A549 (cell line): ENCODE data around the gene MLLT11. TPM values are rescaled to one million over a fixed set of nuclear protein-coding genes. Genes with fewer than 3 reads are reported as not detected.

Source experiments
- ATAC-seq, 2 experiments: fragments of 200-7000 bp in 1 of 2; fragments of >200 bp in 1 of 2; cut with Nextera tagmentation in 1 of 2; cut with Tn5 transposase in 1 of 2; 3 replicates each; pipeline versions ENCODE4 v1.8.0 to v1.9.1; 2018 to 2020; ENCODE audit warnings: mild to moderate bottlenecking in 1 of 2, moderate library complexity in 1 of 2
- CTCF ChIA-PET: fragments of 300-600 bp; sonication (Branson Sonifier 250); formaldehyde crosslinking; extraction: SDS; loops from one replicate; lab custom pipeline; 2021; ENCODE audit warnings: antibody characterized with exemption, inconsistent platforms; lab: Yijun Ruan, JAX
- POLR2A ChIA-PET: fragments of 350-600 bp; formaldehyde crosslinking; extraction: SDS; loops from one replicate; lab custom pipeline; 2021; ENCODE audit warnings: antibody characterized with exemption, inconsistent platforms; lab: Yijun Ruan, JAX
- DNase-seq, 2 experiments: peaks; one replicate each; pipeline versions ENCODE4 v3.0.0 to v3.0.0-alpha.2; 2011 to 2016; ENCODE audit warnings: low read depth in 1 of 2, low spot score in 1 of 2
- FAIRE-seq: peaks from 2 replicates; lab custom pipeline; 2011; peaks lifted over from hg19 to GRCh38; lab: Jason Lieb, UNC
- H3K27ac ChIP-seq, 2 experiments: fragments of >200 bp; sonication (Bioruptor Twin); formaldehyde crosslinking; 3 replicates each; pipeline ENCODE4 v1.5.1; 2016 to 2017
- H3K4me1 ChIP-seq: fragments of >200 bp; sonication (Bioruptor Twin); formaldehyde crosslinking; 3 replicates; pipeline ENCODE4 v1.6.1; 2016
- H3K4me2 ChIP-seq: fragments of >200 bp; sonication (Bioruptor Twin); formaldehyde crosslinking; 3 replicates; pipeline ENCODE4 v1.6.1; 2016
- H3K4me3 ChIP-seq: fragments of >200 bp; sonication (Bioruptor Twin); formaldehyde crosslinking; 3 replicates; pipeline ENCODE4 v1.5.1; 2016
- H3K9me3 ChIP-seq: fragments of >200 bp; sonication (Bioruptor Twin); formaldehyde crosslinking; 3 replicates; pipeline ENCODE4 v1.6.1; 2016
- BCL3 ChIP-seq: fragments of >200 bp; sonication (Bioruptor Twin); formaldehyde crosslinking; IDR thresholded peaks from 3 replicates; pipeline ENCODE4 v1.6.1; 2016
- BHLHE40 ChIP-seq: IDR thresholded peaks from 2 replicates; pipeline ENCODE4 v1.6.1; 2012; ENCODE audit warnings: low read depth, low read length, inconsistent platforms
- CTCF ChIP-seq: fragments of >200 bp; sonication (Bioruptor Twin); formaldehyde crosslinking; IDR thresholded peaks from 3 replicates; pipeline ENCODE4 v1.5.1; 2016
- E2F6 ChIP-seq: IDR thresholded peaks from 2 replicates; pipeline ENCODE4 v1.6.1; 2012; ENCODE audit warnings: low read depth, borderline replicate concordance
- EHF ChIP-seq: fragments of 250-450 bp; sonication (Bioruptor Pico); IDR thresholded peaks from 2 replicates; pipeline ENCODE4 v1.5.0; 2020; ENCODE audit warnings: mild to moderate bottlenecking
- FOXS1 ChIP-seq: fragments of 250-450 bp; sonication (Bioruptor Pico); IDR thresholded peaks from 2 replicates; pipeline ENCODE4 v1.5.0; 2020; ENCODE audit warnings: mild to moderate bottlenecking, moderate library complexity
- GATA3 ChIP-seq: IDR thresholded peaks from 2 replicates; pipeline ENCODE4 v1.6.1; 2012; ENCODE audit warnings: borderline replicate concordance
- HDAC2 ChIP-seq: fragments of 200-600 bp; sonication (generic); IDR thresholded peaks from 2 replicates; pipeline ENCODE4 v1.6.1; 2016
- HES2 ChIP-seq: fragments of >200 bp; sonication (Bioruptor Twin); formaldehyde crosslinking; IDR thresholded peaks from 2 replicates; pipeline ENCODE4 v1.6.1; 2016
- HEYL ChIP-seq: fragments of 250-450 bp; sonication (Bioruptor Pico); IDR thresholded peaks from 2 replicates; pipeline ENCODE4 v1.8.0; 2021; ENCODE audit warnings: mild to moderate bottlenecking, moderate library complexity
- HMGXB4 ChIP-seq: fragments of 250-450 bp; sonication (Bioruptor Pico); IDR thresholded peaks from 2 replicates; pipeline ENCODE4 v1.5.0; 2021; ENCODE audit warnings: mild to moderate bottlenecking, moderate library complexity, borderline replicate concordance
- HOXB5 ChIP-seq: fragments of 250-450 bp; sonication (Bioruptor Pico); IDR thresholded peaks from 2 replicates; pipeline ENCODE4 v1.5.0; 2020; ENCODE audit warnings: mild to moderate bottlenecking, moderate library complexity
- JUN ChIP-seq, 2 experiments: fragments of >200 bp; sonication (Bioruptor Twin); formaldehyde crosslinking; IDR thresholded peaks; 2 replicates in 1 of 2; 3 replicates in 1 of 2; pipeline ENCODE4 v1.6.1; 2016 to 2017
- KDM1A ChIP-seq: fragments of 200-600 bp; sonication (generic); IDR thresholded peaks from 2 replicates; pipeline ENCODE4 v1.6.1; 2016; ENCODE audit warnings: low read depth, mild to moderate bottlenecking
- MAZ ChIP-seq: fragments of 150-350 bp; IDR thresholded peaks from 2 replicates; pipeline ENCODE4 v1.6.1; 2014; ENCODE audit warnings: antibody characterized with exemption, low read depth, low read length, borderline replicate concordance
- NPAS2 ChIP-seq: fragments of 250-450 bp; sonication (Bioruptor Pico); IDR thresholded peaks from 2 replicates; pipeline ENCODE4 v1.8.0; 2022; ENCODE audit warnings: mild to moderate bottlenecking, moderate library complexity, borderline replicate concordance
- POLR2A ChIP-seq: IDR thresholded peaks from 2 replicates; pipeline ENCODE4 v1.6.1; 2012; ENCODE audit warnings: mild to moderate bottlenecking, low read length
- POLR2AphosphoS2 ChIP-seq: conservative IDR thresholded peaks from 2 replicates; pipeline ENCODE4 v1.6.1; 2012; ENCODE audit warnings: low read length, improper control_type of control experiment, inconsistent platforms
- RAD21 ChIP-seq, 2 experiments: fragments of >200 bp in 1 of 2; sonication (Bioruptor Twin) in 1 of 2; formaldehyde crosslinking in 1 of 2; IDR thresholded peaks in 1 of 2; conservative IDR thresholded peaks in 1 of 2; 2 replicates in 1 of 2; 3 replicates in 1 of 2; pipeline ENCODE4 v1.6.1; 2012 to 2018; ENCODE audit warnings: inconsistent platforms in 1 of 2
- SMC3 ChIP-seq: fragments of >200 bp; sonication (Bioruptor Twin); formaldehyde crosslinking; IDR thresholded peaks from 3 replicates; pipeline ENCODE4 v1.6.1; 2018; ENCODE audit warnings: inconsistent platforms
- TFCP2L1 ChIP-seq: fragments of 250-450 bp; sonication (Bioruptor Pico); IDR thresholded peaks from 2 replicates; pipeline ENCODE4 v1.5.0; 2021; ENCODE audit warnings: mild to moderate bottlenecking
- TP53 ChIP-seq: fragments of 250-450 bp; sonication (Bioruptor Pico); IDR thresholded peaks from 2 replicates; pipeline ENCODE4 v1.5.0; 2021; ENCODE audit warnings: mild to moderate bottlenecking, moderate library complexity
- ZC3H11A ChIP-seq: fragments of 450-650 bp; IDR thresholded peaks from 2 replicates; pipeline ENCODE4 v1.6.1; 2014; ENCODE audit warnings: antibody characterized with exemption, mild to moderate bottlenecking
- ZFP36 ChIP-seq: fragments of 450-650 bp; IDR thresholded peaks from 2 replicates; pipeline ENCODE4 v1.6.1; 2014; ENCODE audit warnings: borderline replicate concordance; ENCODE audit not compliant: partially characterized antibody
- ZNF302 ChIP-seq: fragments of 250-450 bp; sonication (Bioruptor Pico); IDR thresholded peaks from 2 replicates; pipeline ENCODE4 v1.9.0; 2021; ENCODE audit warnings: inconsistent platforms, mild to moderate bottlenecking, moderate library complexity
- ZSCAN20 ChIP-seq: fragments of 250-450 bp; sonication (Bioruptor Pico); IDR thresholded peaks from 2 replicates; pipeline ENCODE4 v1.8.0; 2022; ENCODE audit warnings: mild to moderate bottlenecking, moderate library complexity
- WGBS: methylation state at CpG from one replicate; pipeline ENCODE4 v1.1.6; 2017; ENCODE audit errors: missing lambda C conversion rate; 5-methylcytosine and 5-hydroxymethylcytosine counted together
- polyA plus RNA-seq, 4 experiments: library from polyadenylated mRNA; depleted of rRNA in 3 of 4; stranded (reverse); fragments of >200 nt; fragmentation: RNase III in 1 of 4; extraction: RNeasy Plus Mini Kit Qiagen cat#74134 plus additional on column Dnase treatment in 1 of 4; gene quantifications; 2 replicates in 3 of 4; 3 replicates in 1 of 4; pipeline ENCODE4 v1.2.3, GENCODE V29; 2011 to 2017

Gene MLLT11
- polyA plus RNA-seq, 2 of the 4 experiments (the other 2 are of a cell fraction): 28.2 to 33.7 TPM

- Histone ChIP-seq H3K9me3 (no peaks in the 10 kb centered on the region), H3K4me2 (no peak overlapping the region), H3K27ac (no peak overlapping the region), H3K4me1 (peaks cover 5% of the 10 kb centered on the region; the same call in 1 of the 3 replicates), H3K4me3 (no peak overlapping the region)
- WGBS: 93% methylated on average over 1 of the region's 1 CpG
- ATAC-seq (no peak), DNase-seq (no peak), FAIRE-seq (no peak)
- CTCF ChIA-PET: interaction anchor here (0.7 to 2.8 kb wide), 6 partner anchors 16 to 212 kb away, joined by 3 to 14 read pairs (median 3); partner anchors contain the start of genes CDC42SE1 and MLLT11
- TF ChIP-seq ZNF302 (CRISPR knock-in tag) (no peak), NPAS2 (no peak), EHF (CRISPR knock-in tag) (no peak), ZC3H11A (no peak), ZFP36 (no peak)
- POLR2A ChIA-PET: interaction anchor here (0.6 kb wide), 1 partner anchor 287 kb away, joined by 4 read pairs; no protein-coding TSS in a partner anchor
These were observed 17.0 kb upstream of the MLLT11 start for GRCh38 chr1:151043163-151043562.

GRCh38 chr1:151047591-151047924, 12.6 kb upstream of the MLLT11 start, which contains the start of gene C1orf56:
Gene C1orf56 (plus strand): TSS chr1:151047751. CDS start chr1:151047848, 97 bp downstream.
- 4% methylated on average over 17 of the region's 29 CpGs for WGBS
- H3K4me3 ChIP-seq: peak within 1 kb of the TSS; percentile 80

GRCh38 chr1:151047925-151048644, 12.1 kb upstream of the MLLT11 start:
- ChIA-PET CTCF (interaction anchor here (0.8 to 7.8 kb wide), 17 partner anchors 9 to 91 kb away, joined by 3 to 62 read pairs (median 3); partner anchors contain the start of genes BNIPL, CDC42SE1 and MINDY1), POLR2A (interaction anchor here (0.7 to 2.0 kb wide), 7 partner anchors 12 to 196 kb away, joined by 3 to 34 read pairs (median 3); partner anchors contain the start of genes ANXA9, CDC42SE1, MINDY1 and MLLT11)
- H3K4me3 ChIP-seq: peak overlapping the region; percentile 80
- peak overlapping the region; percentile 95 for H3K4me2 ChIP-seq
- peak overlapping the region; percentile 94 to 96 for H3K27ac ChIP-seq
- peaks cover 16% of the 10 kb centered on the region for H3K4me1 ChIP-seq
- 2% methylated on average over 21 of the region's 48 CpGs for WGBS
- ATAC-seq (peak; percentile 87 to 91), DNase-seq (peak; percentile 83 to 96), FAIRE-seq (no peak)
- no peaks in the 10 kb centered on the region for H3K9me3 ChIP-seq
- TF ChIP-seq TP53 (no peak), CTCF (peak; percentile 67; the same call in 2 of the 3 replicates), HOXB5 (peak; percentile 32; the same call in 1 of the 2 replicates), HEYL (no peak), POLR2AphosphoS2 (peak; percentile 88; the same call in 1 of the 2 replicates), ZC3H11A (no peak), HES2 (no peak), SMC3 (no peak; the same call in 2 of the 3 replicates), GATA3 (no peak), HMGXB4 (no peak), ZNF302 (CRISPR knock-in tag) (no peak), KDM1A (no peak), BHLHE40 (no peak), RAD21 (conservative IDR thresholded peaks at IDR 0.05 in 1 of 2, IDR thresholded peaks at IDR 0.05 in 1 of 2) (peak in 1 of 2 experiments; percentile 17; a peak in 1 of 5 replicates), POLR2A (peak; percentile 53; the same call in 1 of the 2 replicates), E2F6 (peak; percentile 62; the same call in 1 of the 2 replicates), FOXS1 (CRISPR knock-in tag) (no peak)

More at GRCh38 chr1:151047591-151047924, 12.6 kb upstream of the MLLT11 start, which contains the start of gene C1orf56:
- peak; percentile 76 to 91 for DNase-seq
- ChIA-PET CTCF (interaction anchor here (0.6 to 7.8 kb wide), 18 partner anchors 8 to 90 kb away, joined by 3 to 62 read pairs (median 3); partner anchors contain the start of genes CDC42SE1 and MINDY1), POLR2A (interaction anchor here (1.0 to 2.0 kb wide), 5 partner anchors 12 to 41 kb away, joined by 3 to 34 read pairs (median 4); partner anchors contain the start of genes CDC42SE1, MINDY1 and MLLT11)
- Histone ChIP-seq H3K27ac (peak within 1 kb of the TSS; percentile 94 to 96), H3K9me3 (no peaks in the 10 kb centered on the region), H3K4me1 (peaks cover 16% of the 10 kb centered on the region), H3K4me2 (peak within 1 kb of the TSS; percentile 95)
- no peak for FAIRE-seq
- peak; percentile 82 to 84 for ATAC-seq
- TF ChIP-seq HDAC2 (no peak), BCL3 (peak; percentile 71; the same call in 1 of the 3 replicates), TFCP2L1 (0 out of 2 replicates have a peak, but pooled peaks have one; percentile 37), JUN (IDR thresholded peaks at IDR 0.05) (peak in 1 of 2 experiments; percentile 53; a peak in 1 of 5 replicates), ZNF302 (CRISPR knock-in tag) (no peak), MAZ (no peak; the same call in 1 of the 2 replicates), POLR2A (peak; percentile 61), ZSCAN20 (CRISPR knock-in tag) (no peak)
